ENCODE data around the gene SLC35A2.

DNA sequence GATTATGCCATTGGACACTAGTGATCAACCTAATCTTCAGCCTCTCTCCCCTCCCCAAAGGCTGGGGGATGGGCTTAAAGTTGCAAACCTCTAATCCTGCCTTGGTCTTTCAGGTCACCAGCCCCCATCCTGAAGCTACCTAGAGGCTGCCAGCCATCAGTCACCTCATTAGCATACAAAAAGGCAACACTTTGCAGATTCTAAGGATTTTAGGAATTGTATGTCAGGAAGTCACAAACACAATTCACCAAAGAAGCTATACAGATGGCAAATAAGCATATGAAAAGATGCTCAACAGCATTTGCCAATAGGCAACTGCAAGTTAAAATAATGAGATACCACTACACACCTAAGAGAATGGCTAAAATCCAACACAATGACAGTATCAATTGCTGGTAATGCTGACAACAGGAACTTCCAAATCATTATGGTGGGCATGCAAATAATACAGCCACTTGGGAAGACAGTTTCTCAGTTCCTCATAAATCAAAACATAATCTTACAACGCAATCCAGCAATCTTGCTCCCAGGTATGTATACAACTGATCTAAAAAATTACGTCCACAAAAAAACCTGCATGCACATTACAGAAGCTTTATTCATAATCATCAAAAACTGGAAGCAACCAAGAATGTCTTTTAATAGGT is 16.4 kb upstream of the SLC35A2 start:
- TF ChIP-seq, protein P1, sequence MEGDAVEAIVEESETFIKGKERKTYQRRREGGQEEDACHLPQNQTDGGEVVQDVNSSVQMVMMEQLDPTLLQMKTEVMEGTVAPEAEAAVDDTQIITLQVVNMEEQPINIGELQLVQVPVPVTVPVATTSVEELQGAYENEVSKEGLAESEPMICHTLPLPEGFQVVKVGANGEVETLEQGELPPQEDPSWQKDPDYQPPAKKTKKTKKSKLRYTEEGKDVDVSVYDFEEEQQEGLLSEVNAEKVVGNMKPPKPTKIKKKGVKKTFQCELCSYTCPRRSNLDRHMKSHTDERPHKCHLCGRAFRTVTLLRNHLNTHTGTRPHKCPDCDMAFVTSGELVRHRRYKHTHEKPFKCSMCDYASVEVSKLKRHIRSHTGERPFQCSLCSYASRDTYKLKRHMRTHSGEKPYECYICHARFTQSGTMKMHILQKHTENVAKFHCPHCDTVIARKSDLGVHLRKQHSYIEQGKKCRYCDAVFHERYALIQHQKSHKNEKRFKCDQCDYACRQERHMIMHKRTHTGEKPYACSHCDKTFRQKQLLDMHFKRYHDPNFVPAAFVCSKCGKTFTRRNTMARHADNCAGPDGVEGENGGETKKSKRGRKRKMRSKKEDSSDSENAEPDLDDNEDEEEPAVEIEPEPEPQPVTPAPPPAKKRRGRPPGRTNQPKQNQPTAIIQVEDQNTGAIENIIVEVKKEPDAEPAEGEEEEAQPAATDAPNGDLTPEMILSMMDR (IDR thresholded peaks at IDR 0.05; ENCODE audit: insufficient read depth, low read length), result no peak
- TF ChIP-seq SPI1 (IDR thresholded peaks at IDR 0.05; ENCODE audit: borderline replicate concordance, low read depth) (no peak), POLR2AphosphoS5 (IDR thresholded peaks at IDR 0.05; ENCODE audit: low read depth) (no peak), GABPA (IDR thresholded peaks at IDR 0.05; ENCODE audit: low read depth) (no peak)
- TF ChIP-seq, protein P2, sequence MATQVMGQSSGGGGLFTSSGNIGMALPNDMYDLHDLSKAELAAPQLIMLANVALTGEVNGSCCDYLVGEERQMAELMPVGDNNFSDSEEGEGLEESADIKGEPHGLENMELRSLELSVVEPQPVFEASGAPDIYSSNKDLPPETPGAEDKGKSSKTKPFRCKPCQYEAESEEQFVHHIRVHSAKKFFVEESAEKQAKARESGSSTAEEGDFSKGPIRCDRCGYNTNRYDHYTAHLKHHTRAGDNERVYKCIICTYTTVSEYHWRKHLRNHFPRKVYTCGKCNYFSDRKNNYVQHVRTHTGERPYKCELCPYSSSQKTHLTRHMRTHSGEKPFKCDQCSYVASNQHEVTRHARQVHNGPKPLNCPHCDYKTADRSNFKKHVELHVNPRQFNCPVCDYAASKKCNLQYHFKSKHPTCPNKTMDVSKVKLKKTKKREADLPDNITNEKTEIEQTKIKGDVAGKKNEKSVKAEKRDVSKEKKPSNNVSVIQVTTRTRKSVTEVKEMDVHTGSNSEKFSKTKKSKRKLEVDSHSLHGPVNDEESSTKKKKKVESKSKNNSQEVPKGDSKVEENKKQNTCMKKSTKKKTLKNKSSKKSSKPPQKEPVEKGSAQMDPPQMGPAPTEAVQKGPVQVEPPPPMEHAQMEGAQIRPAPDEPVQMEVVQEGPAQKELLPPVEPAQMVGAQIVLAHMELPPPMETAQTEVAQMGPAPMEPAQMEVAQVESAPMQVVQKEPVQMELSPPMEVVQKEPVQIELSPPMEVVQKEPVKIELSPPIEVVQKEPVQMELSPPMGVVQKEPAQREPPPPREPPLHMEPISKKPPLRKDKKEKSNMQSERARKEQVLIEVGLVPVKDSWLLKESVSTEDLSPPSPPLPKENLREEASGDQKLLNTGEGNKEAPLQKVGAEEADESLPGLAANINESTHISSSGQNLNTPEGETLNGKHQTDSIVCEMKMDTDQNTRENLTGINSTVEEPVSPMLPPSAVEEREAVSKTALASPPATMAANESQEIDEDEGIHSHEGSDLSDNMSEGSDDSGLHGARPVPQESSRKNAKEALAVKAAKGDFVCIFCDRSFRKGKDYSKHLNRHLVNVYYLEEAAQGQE (IDR thresholded peaks at IDR 0.05; ENCODE audit: insufficient replicate concordance, low read depth), result no peak
